ENCODE data around the gene TMEM161A.

TMEM161A gene

DNA sequence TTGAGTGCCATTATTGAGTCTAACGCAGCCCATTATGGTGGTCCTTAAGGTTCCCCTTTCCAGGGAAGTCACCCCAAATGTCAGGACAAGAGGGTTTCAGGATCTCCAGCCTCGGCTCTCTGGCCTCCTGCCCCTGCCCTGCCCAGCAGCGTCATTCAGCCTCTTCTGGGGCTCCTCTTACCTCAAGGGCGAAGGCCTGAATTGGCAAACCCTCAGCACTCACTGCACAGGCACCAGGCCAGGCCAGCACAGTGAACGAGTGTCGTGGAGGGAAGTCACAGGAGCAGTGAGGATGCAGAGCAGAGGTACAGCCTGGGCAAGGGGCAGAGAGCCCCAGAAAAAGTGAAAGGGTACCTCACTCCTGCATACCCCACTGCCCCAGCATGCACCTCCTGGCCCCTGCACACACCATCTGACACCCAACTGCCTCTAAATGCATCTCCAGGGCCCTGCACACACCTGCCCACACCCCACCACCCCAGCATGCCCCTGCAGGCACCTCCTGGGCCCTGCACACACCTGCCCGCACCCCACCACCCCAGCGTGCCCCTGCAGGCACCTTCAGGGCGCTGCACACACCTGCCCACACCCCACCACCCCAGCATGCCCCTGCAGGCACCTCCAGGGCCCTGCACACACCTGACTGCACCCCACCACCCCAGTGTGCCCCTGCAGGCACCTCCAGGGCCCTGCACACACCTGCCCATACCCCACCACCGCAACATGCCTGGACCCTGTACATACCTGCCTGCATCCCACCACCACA lies 54.7 kb downstream of the TMEM161A start:
- no peak overlapping the region for H4K91ac ChIP-seq (ENCODE audit: low read length)
- no peak for DNase-seq
- peak overlapping the region in 1 of 2 experiments; percentile 44 for H3K14ac ChIP-seq (ENCODE audit: low read length in 2 of 2)
- no peaks in the 10 kb centered on the region for H3K27me3 ChIP-seq (ENCODE audit: control insufficient read depth in 1 of 2, insufficient read depth in 1 of 2, low read length in 2 of 2)
- H3K4me3 ChIP-seq (ENCODE audit: insufficient read depth in 1 of 2, low read depth in 1 of 2, low read length in 2 of 2) = no peak overlapping the region
- H2BK15ac ChIP-seq (ENCODE audit: low read depth, poor library complexity, severe bottlenecking) = no peak overlapping the region
- H3K18ac ChIP-seq (ENCODE audit: low read depth in 1 of 2, low read length in 2 of 2) = no peak overlapping the region
- H2BK120ac ChIP-seq (ENCODE audit: low read depth, low read length) = no peak overlapping the region
- peaks cover 12% of the 10 kb centered on the region for H3K79me1 ChIP-seq (replicated peaks; ENCODE audit: low read length, poor library complexity, severe bottlenecking)
- WGBS = 85% methylated on average over 7 of the region's 10 CpGs
- H2BK5ac ChIP-seq (ENCODE audit: low read depth, low read length, poor library complexity, severe bottlenecking) = no peak overlapping the region
- no peaks in the 10 kb centered on the region for H3K4me1 ChIP-seq (ENCODE audit: control insufficient read depth, insufficient read depth, low read depth, low read length)
- no peak overlapping the region for H3K23ac ChIP-seq (ENCODE audit: low read length in 2 of 2)
- H3K4ac ChIP-seq (ENCODE audit: low read depth in 1 of 2, low read length in 2 of 2) = no peak overlapping the region
- H3K9me3 ChIP-seq (ENCODE audit: control insufficient read depth, low read length) = no peaks in the 10 kb centered on the region
- no peak overlapping the region for H3K27ac ChIP-seq (ENCODE audit: low read length, poor library complexity, severe bottlenecking)
- no peak overlapping the region for H2AFZ ChIP-seq (ENCODE audit: low read depth, low read length)
- no peak overlapping the region for H4K8ac ChIP-seq (ENCODE audit: low read length)
- H3K36me3 ChIP-seq (ENCODE audit: control insufficient read depth in 1 of 2, insufficient read depth in 2 of 2, low read depth in 1 of 2, low read length in 2 of 2) = peaks cover 0 to 22% of the 10 kb centered on the region in 2 experiments
- H3K4me2 ChIP-seq (ENCODE audit: low read length, poor library complexity, severe bottlenecking) = no peak overlapping the region
- no peak overlapping the region for H2AK5ac ChIP-seq (ENCODE audit: low read length, severe bottlenecking)
- H2BK12ac ChIP-seq (ENCODE audit: low read length in 2 of 2) = no peak overlapping the region
- H3K9ac ChIP-seq (ENCODE audit: low read length) = no peak overlapping the region

GRCh38 chr19:19081642-19082151 lies 56.6 kb downstream of the TMEM161A start:
- Histone ChIP-seq H3K9ac (ENCODE audit: low read length) (no peak overlapping the region), H3K79me1 (replicated peaks; ENCODE audit: low read length, poor library complexity, severe bottlenecking) (peaks cover 18% of the 10 kb centered on the region), H4K8ac (ENCODE audit: low read length) (no peak overlapping the region), H3K9me3 (ENCODE audit: control insufficient read depth, low read length) (no peaks in the 10 kb centered on the region), H2BK5ac (ENCODE audit: low read depth, low read length, poor library complexity, severe bottlenecking) (no peak overlapping the region), H2AK5ac (ENCODE audit: low read length, severe bottlenecking) (no peak overlapping the region), H3K4me2 (ENCODE audit: low read length, poor library complexity, severe bottlenecking) (no peak overlapping the region), H3K14ac (ENCODE audit: low read length in 2 of 2) (no peak overlapping the region), H3K27ac (ENCODE audit: low read length, poor library complexity, severe bottlenecking) (no peak overlapping the region), H3K4me1 (ENCODE audit: control insufficient read depth, insufficient read depth, low read depth, low read length) (no peaks in the 10 kb centered on the region), H2BK120ac (ENCODE audit: low read depth, low read length) (no peak overlapping the region), H2BK12ac (ENCODE audit: low read length in 2 of 2) (no peak overlapping the region), H3K4ac (ENCODE audit: low read depth in 1 of 2, low read length in 2 of 2) (no peak overlapping the region), H2AFZ (ENCODE audit: low read depth, low read length) (no peak overlapping the region), H3K36me3 (ENCODE audit: control insufficient read depth in 1 of 2, insufficient read depth in 2 of 2, low read depth in 1 of 2, low read length in 2 of 2) (peaks cover 0 to 22% of the 10 kb centered on the region in 2 experiments), H3K23ac (ENCODE audit: low read length in 2 of 2) (no peak overlapping the region), H3K27me3 (ENCODE audit: control insufficient read depth in 1 of 2, insufficient read depth in 1 of 2, low read length in 2 of 2) (no peaks in the 10 kb centered on the region), H3K18ac (ENCODE audit: low read depth in 1 of 2, low read length in 2 of 2) (no peak overlapping the region), H3K4me3 (ENCODE audit: insufficient read depth in 1 of 2, low read depth in 1 of 2, low read length in 2 of 2) (peak overlapping the region in 1 of 2 experiments; percentile 31), H4K91ac (ENCODE audit: low read length) (no peak overlapping the region), H2BK15ac (ENCODE audit: low read depth, poor library complexity, severe bottlenecking) (no peak overlapping the region)
- DNase-seq = no peak
- WGBS = 87% methylated on average over 15 of the region's 16 CpGs

DNA sequence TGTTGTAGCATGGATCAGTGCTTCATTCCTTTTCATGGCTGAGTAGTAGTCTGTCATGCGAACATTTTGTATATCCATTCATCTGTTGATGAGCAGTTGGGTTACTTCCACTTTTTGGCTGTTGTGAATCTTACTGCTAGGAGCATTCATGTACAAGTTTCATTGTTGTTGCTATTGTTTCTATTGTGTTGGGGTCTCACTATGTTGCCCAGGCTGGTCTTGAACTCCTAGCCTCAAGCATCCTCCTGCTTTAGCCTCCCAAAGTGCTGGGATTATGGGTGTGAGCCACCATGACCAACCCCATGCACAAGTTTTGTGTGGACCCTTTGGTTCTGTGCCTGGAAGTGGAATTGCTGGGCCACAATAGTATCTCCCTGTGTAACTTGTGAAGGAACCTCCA lies 58.7 kb downstream of the TMEM161A start:
- Histone ChIP-seq H2AFZ (ENCODE audit: low read depth, low read length) (no peak overlapping the region), H3K9ac (ENCODE audit: low read length) (no peak overlapping the region), H3K23ac (ENCODE audit: low read length in 2 of 2) (no peak overlapping the region), H2AK5ac (ENCODE audit: low read length, severe bottlenecking) (no peak overlapping the region), H3K36me3 (ENCODE audit: control insufficient read depth in 1 of 2, insufficient read depth in 2 of 2, low read depth in 1 of 2, low read length in 2 of 2) (peaks cover 0 to 16% of the 10 kb centered on the region in 2 experiments), H3K27me3 (ENCODE audit: control insufficient read depth in 1 of 2, insufficient read depth in 1 of 2, low read length in 2 of 2) (no peaks in the 10 kb centered on the region), H3K9me3 (ENCODE audit: control insufficient read depth, low read length) (no peaks in the 10 kb centered on the region), H4K91ac (ENCODE audit: low read length) (no peak overlapping the region), H3K4me2 (ENCODE audit: low read length, poor library complexity, severe bottlenecking) (no peak overlapping the region), H2BK15ac (ENCODE audit: low read depth, poor library complexity, severe bottlenecking) (no peak overlapping the region), H4K8ac (ENCODE audit: low read length) (no peak overlapping the region), H3K27ac (ENCODE audit: low read length, poor library complexity, severe bottlenecking) (no peak overlapping the region), H3K18ac (ENCODE audit: low read depth in 1 of 2, low read length in 2 of 2) (no peak overlapping the region), H3K14ac (ENCODE audit: low read length in 2 of 2) (no peak overlapping the region), H2BK5ac (ENCODE audit: low read depth, low read length, poor library complexity, severe bottlenecking) (no peak overlapping the region), H2BK120ac (ENCODE audit: low read depth, low read length) (no peak overlapping the region), H2BK12ac (ENCODE audit: low read length in 2 of 2) (no peak overlapping the region), H3K4me3 (ENCODE audit: insufficient read depth in 1 of 2, low read depth in 1 of 2, low read length in 2 of 2) (no peak overlapping the region), H3K79me1 (replicated peaks; ENCODE audit: low read length, poor library complexity, severe bottlenecking) (peaks cover 17% of the 10 kb centered on the region), H3K4ac (ENCODE audit: low read depth in 1 of 2, low read length in 2 of 2) (no peak overlapping the region), H3K4me1 (ENCODE audit: control insufficient read depth, insufficient read depth, low read depth, low read length) (no peaks in the 10 kb centered on the region)
- 100% methylated on average over 1 of the region's 1 CpG for WGBS
- DNase-seq = no peak

DNA sequence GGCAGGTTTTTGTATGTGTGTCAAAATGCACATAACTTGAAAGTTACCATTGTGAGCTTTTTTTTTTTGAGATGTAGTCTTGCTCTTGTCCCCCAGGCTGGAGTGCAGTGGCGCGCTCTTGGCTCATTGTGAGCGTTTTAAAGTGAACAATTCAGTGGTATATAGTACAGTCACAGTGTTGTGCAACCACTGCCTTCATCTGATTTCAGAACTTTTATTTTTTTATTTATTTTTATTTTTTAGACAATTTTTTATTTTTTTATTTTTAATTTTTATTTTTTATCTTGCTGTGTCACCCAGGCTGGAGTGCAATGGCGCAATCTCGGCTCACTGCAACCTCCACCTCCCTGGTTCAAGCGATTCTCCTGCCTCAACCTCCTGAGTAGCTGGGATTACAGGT lies 59.5 kb downstream of the TMEM161A start:
- Histone ChIP-seq H2BK15ac (ENCODE audit: low read depth, poor library complexity, severe bottlenecking) (no peak overlapping the region), H2BK12ac (ENCODE audit: low read length in 2 of 2) (no peak overlapping the region), H3K4me3 (ENCODE audit: insufficient read depth in 1 of 2, low read depth in 1 of 2, low read length in 2 of 2) (no peak overlapping the region), H3K23ac (ENCODE audit: low read length in 2 of 2) (no peak overlapping the region), H2AFZ (ENCODE audit: low read depth, low read length) (no peak overlapping the region), H2BK120ac (ENCODE audit: low read depth, low read length) (no peak overlapping the region), H2AK5ac (ENCODE audit: low read length, severe bottlenecking) (no peak overlapping the region), H3K4ac (ENCODE audit: low read depth in 1 of 2, low read length in 2 of 2) (no peak overlapping the region), H3K18ac (ENCODE audit: low read depth in 1 of 2, low read length in 2 of 2) (no peak overlapping the region), H3K14ac (ENCODE audit: low read length in 2 of 2) (no peak overlapping the region), H4K8ac (ENCODE audit: low read length) (no peak overlapping the region), H3K9ac (ENCODE audit: low read length) (no peak overlapping the region), H4K91ac (ENCODE audit: low read length) (no peak overlapping the region), H3K27ac (ENCODE audit: low read length, poor library complexity, severe bottlenecking) (no peak overlapping the region), H3K79me1 (replicated peaks; ENCODE audit: low read length, poor library complexity, severe bottlenecking) (peaks cover 17% of the 10 kb centered on the region), H3K4me2 (ENCODE audit: low read length, poor library complexity, severe bottlenecking) (no peak overlapping the region), H3K4me1 (ENCODE audit: control insufficient read depth, insufficient read depth, low read depth, low read length) (no peaks in the 10 kb centered on the region), H3K36me3 (ENCODE audit: control insufficient read depth in 1 of 2, insufficient read depth in 2 of 2, low read depth in 1 of 2, low read length in 2 of 2) (peaks cover 0 to 12% of the 10 kb centered on the region in 2 experiments), H3K27me3 (ENCODE audit: control insufficient read depth in 1 of 2, insufficient read depth in 1 of 2, low read length in 2 of 2) (no peaks in the 10 kb centered on the region), H3K9me3 (ENCODE audit: control insufficient read depth, low read length) (no peaks in the 10 kb centered on the region), H2BK5ac (ENCODE audit: low read depth, low read length, poor library complexity, severe bottlenecking) (no peak overlapping the region)
- 100% methylated on average over 3 of the region's 6 CpGs for WGBS
- DNase-seq = no peak
